Measurements from ENCODE around the gene SIRT3.
A peak's percentile ranks its signal among the peaks of the same experiment; 100 is the strongest.

The SIRT3 gene

GRCh38 chr11:270451-271318 lies 34.5 kb upstream of the SIRT3 start:
- no peak for DNase-seq

- peak; percentile 78 for DNase-seq
Measured at GRCh38 chr11:269146-269890, 33.2 kb upstream of the SIRT3 start.

- DNase-seq, result peak; percentile 88
Measured at GRCh38 chr11:268716-269145, 32.6 kb upstream of the SIRT3 start.

DNA sequence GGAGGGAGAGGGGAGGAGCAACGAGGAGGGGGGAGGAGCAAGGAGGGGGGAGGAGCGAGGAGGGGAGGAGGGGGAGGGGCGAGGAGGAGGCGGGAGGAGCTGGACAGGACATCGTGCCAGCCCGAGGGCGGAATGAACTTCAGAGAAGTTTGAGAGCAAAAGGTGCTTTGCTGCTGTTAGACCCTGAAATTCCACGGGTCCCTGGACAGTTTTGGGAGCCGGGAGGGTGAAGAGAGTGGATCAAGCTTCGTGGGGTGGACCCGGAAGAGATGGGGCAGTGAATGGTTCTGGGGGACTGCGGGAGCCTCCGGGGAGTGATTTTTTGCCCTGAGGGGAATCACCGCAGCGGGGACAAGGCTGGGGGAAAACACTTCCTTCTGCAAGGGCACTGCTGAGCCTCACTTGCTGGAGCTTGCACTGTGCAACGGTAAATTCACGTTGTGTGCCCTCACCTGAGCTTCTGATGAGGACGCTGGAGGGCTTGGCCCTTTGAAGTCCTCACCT lies 31.4 kb upstream of the SIRT3 start:
- peak; percentile 65 for DNase-seq

DNA sequence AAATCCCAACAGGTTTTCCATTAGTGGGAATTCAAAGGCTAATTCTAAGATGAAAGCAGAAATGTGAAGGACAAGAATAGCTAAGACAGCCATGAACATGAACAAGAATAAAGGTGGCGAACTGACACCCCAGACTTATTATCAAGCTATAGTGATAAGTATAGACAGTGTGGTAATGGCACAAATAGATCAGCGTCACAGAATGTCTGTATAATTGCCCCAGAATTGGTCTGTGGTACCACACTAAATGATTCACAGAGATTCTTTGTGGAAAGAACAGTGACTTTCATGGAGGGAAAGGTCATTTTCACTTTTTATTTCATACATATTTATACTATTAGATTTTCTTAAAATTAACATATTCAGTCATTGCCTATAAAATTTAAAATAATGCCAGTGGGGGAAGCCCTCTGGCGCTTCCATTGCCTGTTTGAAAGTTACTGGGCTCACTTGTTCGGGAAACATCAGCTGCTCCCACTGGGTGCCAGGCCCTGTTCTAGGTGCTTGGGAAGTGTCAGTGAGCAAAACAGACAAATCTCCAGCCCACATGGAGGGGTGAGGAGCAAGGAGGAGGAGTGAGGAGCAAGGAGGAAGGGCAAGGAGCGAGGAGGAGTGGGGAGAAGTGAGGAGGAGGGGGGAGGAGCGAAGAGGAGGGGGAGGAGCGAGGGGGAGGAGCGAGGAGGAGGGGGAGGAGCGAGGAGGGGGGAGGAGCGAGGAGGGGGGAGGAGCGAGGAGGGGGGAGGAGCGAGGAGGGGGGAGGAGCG lies 30.7 kb upstream of the SIRT3 start:
- peak; percentile 40 for DNase-seq

DNA sequence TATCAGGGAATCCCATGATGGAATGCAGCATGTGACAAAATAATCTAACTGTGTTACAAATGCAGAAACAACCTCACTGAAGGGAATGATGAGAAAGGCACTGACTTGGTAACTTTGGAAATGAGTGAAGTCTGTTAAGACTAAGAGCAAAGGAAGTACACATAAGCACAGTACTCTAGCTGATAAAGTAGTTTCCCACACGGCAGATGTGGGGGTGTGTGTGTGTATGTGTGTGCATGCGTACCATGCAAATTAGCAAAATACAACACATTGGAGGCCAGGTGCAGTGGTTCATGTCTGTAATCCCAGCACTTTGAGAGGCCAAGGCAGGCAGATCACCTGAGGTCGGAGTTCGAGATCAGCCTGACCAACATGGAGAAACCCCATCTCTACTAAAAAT lies 25.5 kb upstream of the SIRT3 start:
- DNase-seq, result no peak

DNA sequence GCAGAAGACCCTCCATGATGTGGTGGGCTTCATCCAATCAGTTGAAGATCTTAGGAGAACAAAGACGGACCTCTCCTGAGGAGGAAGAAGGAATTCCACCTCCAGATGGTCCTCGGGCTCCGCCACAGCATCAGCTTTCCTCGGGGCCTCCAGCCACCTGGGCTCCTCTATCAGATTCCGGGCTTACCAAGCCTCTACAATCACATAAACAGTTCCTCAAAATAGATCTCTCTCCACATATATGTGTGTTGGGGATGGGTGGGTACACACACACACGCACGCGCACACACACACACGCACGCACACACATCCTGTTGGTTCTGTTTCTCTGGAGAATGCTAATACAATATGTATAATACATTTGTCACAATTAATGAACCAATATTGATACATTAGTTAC lies 23.3 kb upstream of the SIRT3 start:
- DNase-seq, result no peak

GRCh38 chr11:257766-258493 lies 21.8 kb upstream of the SIRT3 start:
- peak; percentile 24 for DNase-seq

- peak; percentile 38 for DNase-seq
Measured at GRCh38 chr11:256952-257737, 21.0 kb upstream of the SIRT3 start.

DNA sequence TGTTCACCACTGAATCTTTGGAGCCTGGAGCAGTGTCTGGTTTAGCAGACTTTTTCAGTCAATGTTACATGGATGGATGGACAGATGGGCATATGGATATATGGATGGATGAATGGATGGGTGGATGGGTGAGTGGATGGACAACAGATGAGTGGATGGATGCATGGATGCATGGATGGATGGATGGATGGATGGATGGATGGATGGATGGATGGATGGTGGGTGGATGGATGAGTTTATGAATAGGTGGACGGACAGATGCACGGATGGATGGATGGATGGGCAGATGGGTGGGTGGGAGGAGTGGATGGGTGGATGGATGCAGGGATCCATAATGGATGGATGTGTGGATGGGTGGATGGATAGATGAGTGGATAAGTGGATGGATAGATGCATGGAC lies 19.7 kb upstream of the SIRT3 start:
- no peak for DNase-seq

GRCh38 chr11:255176-255575 lies 19.0 kb upstream of the SIRT3 start:
- no peak for DNase-seq

DNA sequence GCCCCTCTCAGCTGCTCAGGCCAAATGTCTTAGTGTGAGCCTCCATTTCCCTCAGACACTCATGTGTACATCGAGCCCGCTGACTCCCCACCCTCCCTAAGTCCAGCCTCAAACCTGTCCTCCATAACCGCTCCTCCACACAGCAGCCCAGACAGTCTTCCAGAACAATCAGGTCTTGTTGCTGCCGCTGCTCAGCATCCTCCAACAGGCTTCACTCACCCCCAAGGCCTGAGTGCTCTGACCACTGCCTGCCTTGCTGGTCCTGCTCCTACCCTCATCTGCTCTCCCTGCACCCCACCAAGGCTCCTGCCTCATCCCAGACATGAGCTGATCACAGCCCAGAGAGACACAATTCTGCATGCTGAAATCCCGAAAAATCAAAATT lies 17.7 kb upstream of the SIRT3 start:
- DNase-seq, result no peak

GRCh38 chr11:253160-253885 lies 17.2 kb upstream of the SIRT3 start:
- no peak for DNase-seq

- DNase-seq, result no peak
Measured at GRCh38 chr11:252666-253065, 16.5 kb upstream of the SIRT3 start.

DNA sequence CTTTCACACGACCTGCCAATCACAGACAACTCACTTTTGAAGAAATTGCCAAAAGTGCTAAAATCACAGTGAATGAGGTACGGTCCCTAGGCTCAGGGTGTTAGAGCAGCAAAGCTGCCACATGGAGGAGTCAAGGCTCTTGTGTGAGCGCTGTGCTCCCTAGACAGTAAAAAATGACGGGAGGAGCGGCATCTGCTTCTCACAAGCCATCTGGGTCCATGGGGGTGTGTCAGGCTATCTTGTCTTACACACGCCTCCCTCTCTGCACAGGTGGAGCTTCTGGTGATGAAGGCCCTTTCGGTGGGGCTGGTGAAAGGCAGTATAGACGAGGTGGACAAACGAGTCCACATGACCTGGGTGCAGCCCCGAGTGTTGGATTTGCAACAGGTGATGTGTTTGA lies 15.4 kb upstream of the SIRT3 start:
- peak; percentile 10 for DNase-seq

DNA sequence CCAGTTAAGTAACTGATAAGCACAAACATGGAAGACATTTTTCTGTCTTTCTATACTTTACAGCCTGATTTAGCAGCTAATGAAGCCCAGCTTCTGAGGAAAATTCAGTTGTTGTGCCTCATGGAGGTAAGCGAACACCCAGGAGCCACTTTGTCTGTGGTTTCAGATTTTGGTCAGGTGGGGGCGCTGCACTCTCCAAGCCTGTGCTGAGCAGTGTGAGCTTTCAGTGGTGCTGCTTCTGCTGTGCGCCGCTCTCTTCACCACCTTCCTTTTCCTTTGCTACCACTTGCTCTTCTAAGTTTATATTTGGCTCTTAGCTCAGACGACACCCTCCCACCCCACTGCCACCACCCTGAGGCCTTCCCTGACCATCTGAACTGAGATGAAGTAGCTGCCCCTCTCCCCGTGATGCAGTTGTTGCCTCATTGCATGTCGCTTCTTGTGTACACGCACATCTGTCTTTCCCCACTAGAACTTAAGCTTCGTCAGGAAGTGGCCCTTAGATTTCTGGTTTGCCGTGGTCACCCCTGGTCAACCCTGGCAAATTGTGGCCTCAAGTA lies 14.7 kb upstream of the SIRT3 start:
- DNase-seq, result peak; percentile 64

- DNase-seq, result no peak
Measured at GRCh38 chr11:250274-250673, 14.1 kb upstream of the SIRT3 start.

- no peak for DNase-seq
Measured at GRCh38 chr11:249062-249461, 12.9 kb upstream of the SIRT3 start.

DNA sequence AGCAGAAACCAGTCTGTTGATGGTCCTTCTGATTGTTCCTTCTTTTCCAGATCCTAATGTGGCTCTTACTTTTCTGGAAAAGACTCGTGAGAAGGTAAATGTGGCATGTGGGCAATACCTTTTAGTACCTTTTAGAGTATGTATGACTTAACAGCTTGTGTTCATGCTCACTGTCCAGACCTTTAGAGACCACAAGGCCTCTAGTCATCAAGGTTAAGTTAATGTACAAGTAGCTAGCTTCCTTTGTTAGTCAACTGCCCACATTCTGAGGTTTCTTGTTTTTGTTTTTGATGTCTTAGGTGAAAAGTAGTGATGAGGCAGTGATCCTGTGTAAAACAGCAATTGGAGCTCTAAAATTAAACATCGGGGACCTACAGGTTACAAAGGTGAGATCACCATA lies 8.2 kb upstream of the SIRT3 start:
- DNase-seq, result no peak

DNA sequence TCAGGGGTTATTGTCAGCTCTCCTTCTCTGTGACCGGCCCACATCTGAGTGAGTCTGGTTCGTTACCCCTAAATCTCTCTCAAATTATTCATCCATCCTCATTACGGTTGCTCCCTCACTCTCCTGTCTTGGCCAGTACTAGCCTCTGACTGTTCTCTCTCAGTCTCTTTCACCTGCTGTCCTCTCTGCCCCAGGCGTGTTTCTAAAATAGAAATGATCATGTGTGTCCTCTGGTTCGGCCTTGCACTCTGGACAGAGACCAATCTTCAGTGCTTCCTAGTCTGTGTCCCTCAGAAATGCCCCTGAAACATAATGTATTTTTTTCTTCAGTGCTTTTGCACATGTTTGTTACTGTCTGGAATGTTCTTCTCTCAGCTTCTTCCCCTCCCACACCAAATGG lies 5.5 kb upstream of the SIRT3 start:
- DNase-seq, result no peak

DNA sequence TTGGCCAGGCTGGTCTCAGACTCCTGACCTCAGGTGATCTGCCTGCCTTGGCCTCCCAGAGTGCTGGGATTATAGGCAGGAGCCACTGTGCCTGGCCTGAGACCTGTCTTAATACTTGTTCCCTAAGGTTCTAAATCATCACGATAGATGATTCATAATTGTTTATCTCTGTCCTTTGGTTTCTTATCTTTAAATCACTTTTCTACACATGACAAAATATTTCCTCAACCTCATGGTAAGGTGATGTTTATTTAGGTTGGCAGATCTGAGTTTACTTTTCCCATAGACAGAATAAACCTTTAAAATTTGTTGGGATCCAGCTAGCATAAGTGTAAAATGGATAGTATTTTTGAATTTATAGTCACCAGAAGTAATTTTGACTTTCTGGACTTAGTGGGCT lies 4.2 kb upstream of the SIRT3 start:
- no peak for DNase-seq

Measured in hematopoietic multipotent progenitor cell treated with erythropoietin and hydrocortisone succinate and interleukin-3 and kit ligand, for 8 days (in vitro differentiated cells).